ENCODE measurements around the gene AHRR.
"Not testable (repeated sequence)": the region's sequence is repeated elsewhere in the genome, so short reads cannot be mapped to it uniquely, and the experiment has no call there.

The AHRR gene

GRCh38 chr5:305459-305858, 16.1 kb upstream of the AHRR start:
- DNase-seq (ENCODE audit: low read depth in 1 of 2, low spot score in 1 of 2), result no peak

GRCh38 chr5:306011-306805, 15.3 kb upstream of the AHRR start:
- no peak for DNase-seq (ENCODE audit: low read depth in 1 of 2, low spot score in 1 of 2)

- DNase-seq (ENCODE audit: low read depth in 1 of 2, low spot score in 1 of 2), result no peak
Observed at GRCh38 chr5:307306-307705, 14.2 kb upstream of the AHRR start.

- DNase-seq (ENCODE audit: low read depth in 1 of 2, low spot score in 1 of 2), result no peak
Observed at GRCh38 chr5:307794-308579, 13.5 kb upstream of the AHRR start.

GRCh38 chr5:308672-309271, 12.7 kb upstream of the AHRR start:
- no peak for DNase-seq (ENCODE audit: low read depth in 1 of 2, low spot score in 1 of 2)

GRCh38 chr5:309831-310230, 11.7 kb upstream of the AHRR start:
- not testable (repeated sequence) for DNase-seq (ENCODE audit: low read depth in 1 of 2, low spot score in 1 of 2)

- DNase-seq (ENCODE audit: low read depth in 1 of 2, low spot score in 1 of 2), result no peak
Observed at GRCh38 chr5:310516-310915, 11.0 kb upstream of the AHRR start.

GRCh38 chr5:310941-311434, 10.5 kb upstream of the AHRR start:
- no peak for DNase-seq (ENCODE audit: low read depth in 1 of 2, low spot score in 1 of 2)

GRCh38 chr5:311963-312362, 9.6 kb upstream of the AHRR start:
- DNase-seq (ENCODE audit: low read depth in 1 of 2, low spot score in 1 of 2), result no peak

GRCh38 chr5:312845-313244, 8.7 kb upstream of the AHRR start:
- DNase-seq (ENCODE audit: low read depth in 1 of 2, low spot score in 1 of 2), result no peak

- DNase-seq (ENCODE audit: low read depth in 1 of 2, low spot score in 1 of 2), result no peak
Observed at GRCh38 chr5:313265-313664, 8.2 kb upstream of the AHRR start.

GRCh38 chr5:313806-314376, 7.6 kb upstream of the AHRR start:
- no peak for DNase-seq (ENCODE audit: low read depth in 1 of 2, low spot score in 1 of 2)

GRCh38 chr5:314676-315487, 6.6 kb upstream of the AHRR start:
- no peak for DNase-seq (ENCODE audit: low read depth in 1 of 2, low spot score in 1 of 2)

GRCh38 chr5:315488-316209, 5.9 kb upstream of the AHRR start:
- DNase-seq (ENCODE audit: low read depth in 1 of 2, low spot score in 1 of 2), result no peak

- DNase-seq (ENCODE audit: low read depth in 1 of 2, low spot score in 1 of 2), result no peak
Observed at GRCh38 chr5:316210-317085, 5.1 kb upstream of the AHRR start.

GRCh38 chr5:317086-317811, 4.3 kb upstream of the AHRR start:
- peak in 1 of 2 donors; percentile 48 for DNase-seq (ENCODE audit: low read depth in 1 of 2, low spot score in 1 of 2)

GRCh38 chr5:318341-318897, 3.1 kb upstream of the AHRR start:
- no peak for DNase-seq (ENCODE audit: low read depth in 1 of 2, low spot score in 1 of 2)

- no peak for DNase-seq (ENCODE audit: low read depth in 1 of 2, low spot score in 1 of 2)
Observed at GRCh38 chr5:318931-319601, 2.4 kb upstream of the AHRR start.
